Heart right ventricle (tissue), 16 donors: Measurements from ENCODE around the gene TMEM204. TPM values are rescaled to one million over a fixed set of nuclear protein-coding genes. Genes with fewer than 3 reads are reported as not detected.

Experiments used
- ATAC-seq, 8 donors: fragments of 200-7000 bp; cut with Tn5 transposase; one replicate each; pipeline ENCODE4 v1.9.1; 2020; ENCODE audit warnings: mild to moderate bottlenecking in 8 of 8, moderate library complexity in 8 of 8, moderate number of reproducible peaks in 1 of 8
- DNase-seq, 2 donors: peaks; one replicate each; pipeline ENCODE4 v3.0.0-alpha.2; 2020
- H3K27ac ChIP-seq, 10 donors: fragments of 200-600 bp; sonication (generic) in 2 of 10; one replicate each; pipeline versions ENCODE4 v1.5.0 to v1.8.0; 2020 to 2022; ENCODE audit warnings: mild to moderate bottlenecking in 3 of 10
- H3K27me3 ChIP-seq, 7 donors: fragments of 200-600 bp; one replicate each; pipeline ENCODE4 v1.8.0; 2021 to 2022; ENCODE audit warnings: mild to moderate bottlenecking in 2 of 7
- H3K36me3 ChIP-seq, 9 donors: fragments of 200-600 bp; sonication (generic) in 1 of 9; one replicate each; pipeline versions ENCODE4 v1.5.0 to v1.8.0; 2020 to 2022; ENCODE audit warnings: mild to moderate bottlenecking in 2 of 9
- H3K4me1 ChIP-seq, 9 donors: fragments of 200-600 bp; sonication (generic) in 1 of 9; one replicate each; pipeline versions ENCODE4 v1.5.0 to v1.8.0; 2020 to 2022; ENCODE audit warnings: mild to moderate bottlenecking in 4 of 9
- H3K4me3 ChIP-seq, 10 donors: fragments of 200-600 bp; sonication (generic) in 2 of 10; one replicate each; pipeline versions ENCODE4 v1.5.0 to v1.8.0; 2020 to 2022; ENCODE audit warnings: mild to moderate bottlenecking in 7 of 10, moderate library complexity in 2 of 10
- H3K9me3 ChIP-seq, 11 donors: fragments of 200-600 bp in 10 of 11; sonication (generic) in 2 of 11; one replicate each; pipeline versions ENCODE4 v1.5.0 to v1.8.0; 2013 to 2022; ENCODE audit warnings: mild to moderate bottlenecking in 2 of 11, control low read depth in 1 of 11, moderate library complexity in 1 of 11
- CTCF ChIP-seq, 9 donors: fragments of 200-600 bp; sonication (generic) in 2 of 9; IDR thresholded peaks; one replicate each; pipeline versions ENCODE4 v1.5.0 to v1.8.0; 2021 to 2022; ENCODE audit warnings: antibody characterized with exemption in 9 of 9, mild to moderate bottlenecking in 5 of 9, moderate library complexity in 1 of 9
- WGBS, 2 donors: extraction: QIAGEN DNeasy Blood & Tissue Kit; methylation state at CpG; one replicate each; pipeline ENCODE4 v1.1.7; 2013; ENCODE audit warnings: inconsistent platforms in 1 of 2; 5-methylcytosine and 5-hydroxymethylcytosine counted together
- intact Hi-C, 10 donors: fragments of 100-400 bp; cut with DNase I; formaldehyde crosslinking; loops; one replicate each; pipeline versions ENCODE4 v1.11.1 to v1.14.2; 2022
- polyA plus RNA-seq, 2 donors: library from polyadenylated mRNA; stranded (reverse); fragments of 200-250 nt; gene quantifications; one replicate each; pipeline ENCODE4 v1.2.3, GENCODE V29; 2013
- total RNA-seq, 10 donors: library from RNA; stranded (reverse); fragmentation: NEBNext Ultra II Directional in 3 of 10; extraction: Animal tissue kit (Norgen Biotek cat#: 25700) in 3 of 10; gene quantifications; one replicate each; pipeline versions ENCODE4 v1.2.1 to v1.2.4, GENCODE V29; 2021 to 2023
- donor health status: Arrhythmogenic right ventricular cardiomyopathy.
- donor health status: ischemic (EF 13 %, LVEDD 7.1; RV severe dilation, severe dysfunction).
- donor health status: healthy with polysubstance abuse.
- donor health status: DM: no; HTN: yes; CAD: no.
- donor health status: DM: no; HTN: no; CAD: no.
- donor health status: ischemic (EF 25% LVEDD 6.9; RV normal size, moderate dysfunction).
- donor health status: ischemic (EF 25% LVEDD 5.7; RV mildly dilated, moderate dysfunction).
- donor health status: healthy.
- donor health status: DM: yes; HTN: yes; CAD: no.
- donor health status: Ischemic cardiomyopathy.
- donor health status: ischemic (EF 35%, LVEDD 5.7; RV mildly dilated, moderate dysfunction).
- donor health status: nonischemic (EF 11% LVEDD 7.7; RV severe dilation, severe dysfunction).
- donor health status: DM: yes; HTN: yes; CAD: no.
- donor health status: PGD.
- donor health status: ischemic (EF 29% LVEDD 5.4; RV normal size, mild dysfunction).
- donor health status: nonischemic (EF 23%, LVEDD 6.1; RV moderate dilation, normal function).

Gene TMEM204
- total and polyA plus RNA-seq, 12 donors, result 10.7 to 49.9 (median 19.8) TPM

GRCh38 chr16:1553946-1554825 is 20.7 kb downstream of the TMEM204 start:
- no peak overlapping the region for H3K4me3 ChIP-seq
- whole genome bisulfite sequencing, 2 donors, result 82 to 88% methylated on average over 19 of the region's 19 CpGs
- DNase-seq (no peak), ATAC-seq (no peak)
- H3K4me1 ChIP-seq, result peaks cover 20 to 61% (median 37%) of the 10 kb centered on the region in 9 donors
- peaks cover 0 to 92% (median 43%) of the 10 kb centered on the region in 9 donors for H3K36me3 ChIP-seq
- H3K27ac ChIP-seq, result peak overlapping the region in 4 of 10 donors; percentile 30 to 99 (median 70)
- H3K27me3 ChIP-seq, result no peaks in the 10 kb centered on the region
- no peaks in the 10 kb centered on the region for H3K9me3 ChIP-seq
- intact Hi-C loops, result loop anchor here in 1 of 10 donors (10.0 kb wide), 1 partner anchor 59 kb away; the partner anchor contains the start of gene TELO2
- TF ChIP-seq CTCF (IDR thresholded peaks at IDR 0.05), result no peak

GRCh38 chr16:1554826-1555445 is 21.5 kb downstream of the TMEM204 start:
- peaks cover 15 to 61% (median 30%) of the 10 kb centered on the region in 9 donors for H3K4me1 ChIP-seq
- intact Hi-C loops, result loop anchor here in 2 of 10 donors (5.0 to 10.0 kb wide), 2 partner anchors 52 to 60 kb away; partner anchors contain the start of gene TELO2 (in 1 of the 2)
- H3K36me3 ChIP-seq, result peaks cover 0 to 97% (median 43%) of the 10 kb centered on the region in 9 donors
- no peaks in the 10 kb centered on the region for H3K27me3 ChIP-seq
- DNase-seq, result no peak
- TF ChIP-seq CTCF (IDR thresholded peaks at IDR 0.05), result no peak
- H3K9me3 ChIP-seq, result no peaks in the 10 kb centered on the region
- WGBS, 2 donors, result 94 to 95% methylated on average over 34 of the region's 34 CpGs
- no peak overlapping the region for H3K4me3 ChIP-seq
- ATAC-seq, result no peak
- H3K27ac ChIP-seq, result peak overlapping the region in 1 of 10 donors; percentile 99

GRCh38 chr16:1556254-1556653 is 22.8 kb downstream of the TMEM204 start:
- H3K27ac ChIP-seq, result no peak overlapping the region
- intact Hi-C loops, result loop anchor here in 2 of 10 donors (5.0 to 10.0 kb wide), 2 partner anchors 51 to 61 kb away; partner anchors contain the start of gene TELO2 (in 1 of the 2)
- no peak overlapping the region for H3K4me3 ChIP-seq
- ATAC-seq, result no peak
- H3K27me3 ChIP-seq, result no peaks in the 10 kb centered on the region
- 83 to 87% methylated on average over 13 of the region's 13 CpGs for WGBS, 2 donors
- H3K9me3 ChIP-seq, result no peaks in the 10 kb centered on the region
- no peak for DNase-seq
- TF ChIP-seq CTCF (IDR thresholded peaks at IDR 0.05), result no peak
- peaks cover 0 to 100% (median 47%) of the 10 kb centered on the region in 9 donors for H3K36me3 ChIP-seq
- peaks cover 2 to 59% (median 19%) of the 10 kb centered on the region in 9 donors for H3K4me1 ChIP-seq

- 84 to 91% methylated on average over 16 of the region's 16 CpGs for WGBS, 2 donors
- DNase-seq (no peak), ATAC-seq (no peak)
- no peak for TF ChIP-seq CTCF (IDR thresholded peaks at IDR 0.05)
- H3K36me3 ChIP-seq, result peaks cover 0 to 100% (median 54%) of the 10 kb centered on the region in 9 donors
- no peaks in the 10 kb centered on the region for H3K9me3 ChIP-seq
- no peaks in the 10 kb centered on the region for H3K27me3 ChIP-seq
- H3K27ac ChIP-seq, result no peak overlapping the region
- H3K4me1 ChIP-seq, result peaks cover 0 to 57% (median 19%) of the 10 kb centered on the region in 9 donors
- intact Hi-C loops, result loop anchor here in 2 of 10 donors (5.0 to 10.0 kb wide), 2 partner anchors 50 to 62 kb away; partner anchors contain the start of gene TELO2 (in 1 of the 2)
- H3K4me3 ChIP-seq, result no peak overlapping the region
These were observed 23.6 kb downstream of the TMEM204 start for GRCh38 chr16:1557074-1557473.
